ENCODE data around the gene BMP8B. TPM values are rescaled to one million over a fixed set of nuclear protein-coding genes. Genes with fewer than 3 reads are reported as not detected.
"Not testable (repeated sequence)": the region's sequence is repeated elsewhere in the genome, so short reads cannot be mapped to it uniquely, and the experiment has no call there.

The BMP8B gene
- total and polyA plus RNA-seq, 3 donors from 2014 or later: 4.4 to 5.6 (median 5.5) TPM

DNA sequence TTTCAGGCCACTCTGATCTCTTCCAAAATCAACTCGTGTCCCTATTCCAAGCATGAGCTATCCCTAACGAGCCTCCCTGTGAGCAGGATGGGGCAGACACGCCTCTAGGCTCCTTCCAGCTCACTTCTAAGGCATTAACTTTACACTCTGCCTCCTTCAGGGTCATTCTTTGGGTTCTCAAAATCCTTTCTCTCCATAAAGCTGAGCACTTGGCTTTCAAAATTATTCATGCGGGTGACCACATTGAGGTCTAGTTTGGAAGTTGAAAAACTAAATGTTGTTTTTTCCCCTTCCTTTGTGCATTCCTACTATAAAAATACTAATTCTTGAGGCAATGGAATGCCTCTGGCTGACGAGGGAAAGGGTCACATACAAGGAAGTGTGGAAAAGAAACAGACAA lies 33.5 kb upstream of the BMP8B start:
- Histone ChIP-seq H3K4me1 (no peaks in the 10 kb centered on the region), H3K36me3 (ENCODE audit: low read depth, missing control alignments) (no peaks in the 10 kb centered on the region), H3K27ac (no peak overlapping the region), H3K27me3 (no peaks in the 10 kb centered on the region), H3K9me3 (no peaks in the 10 kb centered on the region), H3K4me3 (no peak overlapping the region)
- no peak for DNase-seq
- TF ChIP-seq POLR2A (IDR thresholded peaks at IDR 0.05): no peak
- no peak for TF ChIP-seq CTCF (IDR thresholded peaks at IDR 0.05)
- WGBS, 2 donors: 60 to 66% methylated on average over 5 of the region's 5 CpGs
- intact Hi-C loops (cut with DNase I; ENCODE audit: low total_unique reads): loop anchor here (5.0 kb wide), 1 partner anchor 150 kb away; no protein-coding TSS in a partner anchor

GRCh38 chr1:39819091-39819812 lies 30.6 kb upstream of the BMP8B start:
- intact Hi-C loops (cut with DNase I; ENCODE audit: low total_unique reads): loop anchor here (5.0 kb wide), 1 partner anchor 83 kb away; the partner anchor contains the start of gene MYCL

DNA sequence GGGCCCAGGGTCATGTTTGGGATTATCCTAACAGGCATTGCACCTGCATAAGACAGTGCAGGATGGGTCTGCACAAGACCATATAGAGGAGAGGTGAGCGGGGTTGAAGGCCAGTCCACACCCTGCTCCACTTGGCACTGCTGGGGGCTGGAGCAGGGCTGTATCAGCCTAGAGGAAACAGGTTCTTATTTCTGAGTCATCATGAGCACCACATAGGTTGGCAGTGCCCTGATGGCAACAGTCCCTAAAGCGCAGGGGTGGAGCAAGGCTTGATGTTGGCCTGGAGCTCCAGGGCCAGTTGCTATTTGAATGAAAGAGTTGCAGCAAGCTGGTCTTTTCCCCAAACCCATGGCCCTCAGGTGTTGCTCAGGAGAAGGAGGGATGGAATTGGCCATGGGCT lies 29.8 kb upstream of the BMP8B start:
- Histone ChIP-seq H3K4me1 (no peaks in the 10 kb centered on the region), H3K9me3 (no peaks in the 10 kb centered on the region), H3K36me3 (ENCODE audit: low read depth, missing control alignments) (no peaks in the 10 kb centered on the region), H3K27me3 (no peaks in the 10 kb centered on the region), H3K27ac (no peak overlapping the region), H3K4me3 (no peak overlapping the region)
- intact Hi-C loops (cut with DNase I; ENCODE audit: low total_unique reads): loop anchor here (5.0 kb wide), 1 partner anchor 84 kb away; the partner anchor contains the start of gene MYCL
- DNase-seq: no peak
- 96 to 100% methylated on average over 1 to 2 of the region's 2 CpGs for WGBS, 2 donors
- no peak for TF ChIP-seq POLR2A (IDR thresholded peaks at IDR 0.05)
- no peak for TF ChIP-seq CTCF (IDR thresholded peaks at IDR 0.05)

More at GRCh38 chr1:39819091-39819812, 30.6 kb upstream of the BMP8B start:
- no peaks in the 10 kb centered on the region for H3K9me3 ChIP-seq
- WGBS, 2 donors: 70 to 74% methylated on average over 16 to 22 of the region's 22 CpGs
- no peak for TF ChIP-seq POLR2A (IDR thresholded peaks at IDR 0.05)
- no peak for TF ChIP-seq CTCF (IDR thresholded peaks at IDR 0.05)
- no peaks in the 10 kb centered on the region for H3K4me1 ChIP-seq
- peak; percentile 61 for DNase-seq
- no peak overlapping the region for H3K27ac ChIP-seq
- H3K27me3 ChIP-seq: no peaks in the 10 kb centered on the region
- no peak overlapping the region for H3K4me3 ChIP-seq
- no peaks in the 10 kb centered on the region for H3K36me3 ChIP-seq (ENCODE audit: low read depth, missing control alignments)

DNA sequence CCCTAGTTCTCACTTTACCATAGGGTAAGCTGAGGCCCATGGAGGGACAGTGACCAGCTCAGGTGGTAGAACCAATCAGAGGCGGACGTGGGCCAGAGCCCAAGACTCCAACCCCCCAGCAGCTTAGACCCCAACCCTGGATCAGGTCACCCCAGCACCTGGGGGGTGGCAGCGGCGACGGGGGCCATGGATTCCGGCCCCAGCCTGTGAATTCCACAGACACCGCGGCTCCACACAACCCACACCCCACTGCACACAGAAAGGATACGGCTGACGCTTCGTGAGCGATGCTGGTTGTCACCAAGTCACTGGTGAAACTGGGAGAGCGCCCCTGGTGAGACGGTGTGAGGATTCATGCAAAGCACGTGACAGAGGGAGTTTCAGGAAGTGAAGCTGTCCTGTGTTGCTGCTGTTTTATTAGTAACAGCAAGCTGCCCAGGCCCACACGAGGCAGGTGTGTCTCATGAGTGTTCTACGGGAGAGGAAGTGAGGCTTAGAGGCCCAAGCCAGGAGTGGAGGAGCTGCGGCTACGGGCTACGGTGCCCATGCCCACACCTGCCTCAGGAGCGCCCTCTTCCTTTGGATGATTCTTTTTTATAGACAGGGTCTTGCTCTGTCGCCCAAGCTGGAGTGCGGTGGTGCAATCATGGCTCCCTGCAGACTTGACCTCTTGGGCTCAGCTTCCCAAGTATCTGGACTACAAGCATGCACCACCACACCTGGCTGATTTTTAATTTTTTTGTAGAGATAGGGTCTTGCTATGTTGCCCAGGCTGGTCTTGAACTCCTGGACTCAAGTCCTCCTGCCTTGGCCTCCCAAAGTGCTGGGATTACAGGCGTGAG lies 28.6 kb upstream of the BMP8B start:
- H3K36me3 ChIP-seq (ENCODE audit: low read depth, missing control alignments): not testable (repeated sequence)

DNA sequence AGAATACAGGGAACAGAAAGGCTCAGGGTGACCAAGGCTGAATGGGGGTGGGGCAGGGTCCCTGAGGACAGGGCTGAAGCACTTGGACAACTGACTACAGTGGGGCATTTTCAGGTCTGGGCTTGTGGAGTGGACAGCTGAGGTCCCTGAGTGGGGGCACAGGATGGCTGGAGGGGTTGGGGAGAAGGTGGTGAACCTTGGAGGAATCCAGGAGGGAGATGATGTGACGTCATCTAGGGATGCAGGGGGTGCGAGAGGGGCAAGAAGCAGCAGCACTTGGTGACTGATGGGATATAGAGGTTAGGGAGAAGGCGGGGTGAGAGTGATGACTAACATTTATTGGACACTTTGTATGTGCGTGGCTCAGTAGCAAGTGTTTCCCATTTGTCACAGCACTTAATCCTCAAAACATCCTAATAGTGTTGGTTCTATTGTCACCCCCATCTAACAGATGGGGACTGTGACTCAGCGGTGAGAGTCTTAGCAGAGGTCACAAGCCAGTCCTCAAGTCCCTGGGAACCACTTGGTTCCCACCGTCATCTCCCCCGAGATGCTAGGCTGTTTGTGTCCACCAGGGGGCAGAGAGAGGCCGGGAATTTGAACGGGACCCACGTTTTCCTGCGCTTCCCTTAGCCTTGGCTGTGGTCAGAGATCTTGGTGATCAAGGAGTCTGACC lies 27.9 kb upstream of the BMP8B start:
- intact Hi-C loops (cut with DNase I; ENCODE audit: low total_unique reads): loop anchor here (5.0 kb wide), 1 partner anchor 86 kb away; the partner anchor contains the start of gene MYCL
- H3K4me1 ChIP-seq: no peaks in the 10 kb centered on the region
- no peak overlapping the region for H3K4me3 ChIP-seq
- H3K36me3 ChIP-seq (ENCODE audit: low read depth, missing control alignments): no peaks in the 10 kb centered on the region
- H3K9me3 ChIP-seq: no peaks in the 10 kb centered on the region
- DNase-seq: peak; percentile 82
- TF ChIP-seq CTCF (IDR thresholded peaks at IDR 0.05) (peak; percentile 85 to 97 (median 96)), POLR2A (IDR thresholded peaks at IDR 0.05) (no peak)
- H3K27ac ChIP-seq: no peak overlapping the region
- H3K27me3 ChIP-seq: no peaks in the 10 kb centered on the region
- 14 to 26% methylated on average over 11 of the region's 11 CpGs for WGBS, 2 donors

More for the DNA sequence above, 28.6 kb upstream of the BMP8B start:
- not testable (repeated sequence) for H3K27me3 ChIP-seq, H3K9me3 ChIP-seq, H3K27ac ChIP-seq, H3K4me3 ChIP-seq, H3K4me1 ChIP-seq
- WGBS, 2 donors: 61 to 73% methylated on average over 9 to 18 of the region's 24 CpGs
- peak; percentile 53 for DNase-seq
- intact Hi-C loops (cut with DNase I; ENCODE audit: low total_unique reads): loop anchor here (5.0 kb wide), 1 partner anchor 85 kb away; the partner anchor contains the start of gene MYCL
